CD4-positive, alpha-beta T cell treated with Interleukin-17A for 1 hour (primary cell): Measurements from ENCODE around the gene NPAS4.
"Not testable (repeated sequence)": the region's sequence is repeated elsewhere in the genome, so short reads cannot be mapped to it uniquely, and the experiment has no call there.

Experiments used
- DNase-seq: peaks from one replicate; pipeline ENCODE4 v3.0.0-alpha.2; 2020

NPAS4 gene

GRCh38 chr11:66418168-66418985 is 2.5 kb upstream of the NPAS4 start:
- DNase-seq, result peak; percentile 52

DNA sequence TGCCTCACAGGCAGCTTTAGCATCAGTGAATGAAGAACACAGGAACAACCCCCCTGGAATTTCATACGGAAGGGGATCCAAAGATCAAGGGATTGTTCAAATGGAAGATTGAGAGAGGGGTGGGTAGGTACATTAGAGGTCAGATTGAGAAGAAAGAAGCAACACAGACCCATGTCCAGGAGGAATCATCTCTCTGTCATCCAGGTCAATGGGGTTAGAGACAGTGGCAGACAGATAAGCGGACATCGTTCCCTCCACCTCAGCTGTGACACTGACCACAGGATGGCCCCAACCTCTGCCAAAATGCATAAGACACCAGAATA is 1.9 kb upstream of the NPAS4 start:
- DNase-seq, result no peak

- DNase-seq, result no peak
Measured at GRCh38 chr11:66419825-66420224, 1.0 kb upstream of the NPAS4 start.

DNA sequence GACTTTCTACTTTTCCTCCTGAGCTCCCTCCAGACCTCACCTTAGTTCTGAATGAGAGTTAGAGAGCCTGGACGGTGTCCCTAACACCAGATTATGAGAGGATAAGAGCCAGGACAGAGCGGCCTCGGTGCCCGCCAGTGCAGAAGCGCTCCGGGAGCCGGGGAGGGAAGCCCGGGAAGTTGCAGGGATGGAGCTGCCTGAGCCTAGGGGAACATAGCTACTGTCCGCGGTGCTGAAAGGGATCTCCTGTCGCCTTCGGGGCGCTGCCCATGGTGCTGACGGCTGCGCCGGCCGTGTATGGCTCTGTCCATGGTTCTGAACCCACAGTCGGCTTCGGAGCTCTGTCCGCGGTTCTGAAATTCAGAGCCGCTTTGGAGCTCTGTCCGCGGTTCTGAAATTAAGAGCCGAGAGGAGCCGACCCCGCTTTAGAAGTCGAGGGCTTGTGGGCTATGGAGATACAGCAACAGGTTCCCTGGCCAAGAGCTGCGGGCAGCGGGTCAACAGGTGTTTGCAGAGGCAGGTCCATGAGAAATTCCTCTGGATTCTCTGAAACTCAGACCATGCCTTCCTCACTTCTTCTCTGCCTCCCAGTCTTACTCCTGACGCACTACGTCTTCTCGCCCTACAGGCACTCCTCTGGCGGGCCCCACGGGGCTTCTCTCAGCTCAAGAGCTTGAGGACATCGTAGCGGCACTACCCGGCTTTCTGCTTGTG is 814 bp downstream of the NPAS4 start:
- DNase-seq, result peak; percentile 89

DNA sequence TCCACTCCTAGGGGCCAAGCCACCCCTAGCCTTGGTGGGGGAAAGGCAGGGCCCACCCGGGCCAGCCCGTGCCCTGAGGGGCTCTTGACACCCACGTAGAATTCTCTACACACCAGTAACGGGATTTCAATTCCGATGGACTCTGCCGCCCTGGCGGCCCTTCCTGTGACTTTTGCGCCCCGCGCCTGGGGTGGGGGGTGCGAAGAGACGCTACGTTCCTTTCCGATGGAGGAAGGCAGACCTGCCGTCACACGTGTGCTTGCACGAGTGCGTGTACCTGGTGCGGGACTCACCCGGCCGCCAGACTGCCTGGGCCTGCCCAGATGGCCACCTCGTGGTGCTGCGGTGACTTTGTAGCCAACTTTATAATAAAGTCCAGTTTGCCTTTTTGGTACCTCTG is 5.5 kb downstream of the NPAS4 start:
- DNase-seq, result no peak

- DNase-seq, result no peak
Measured at GRCh38 chr11:66428933-66429332, 8.1 kb downstream of the NPAS4 start.

GRCh38 chr11:66429983-66430602 is 9.3 kb downstream of the NPAS4 start:
- DNase-seq, result peak; percentile 76

DNA sequence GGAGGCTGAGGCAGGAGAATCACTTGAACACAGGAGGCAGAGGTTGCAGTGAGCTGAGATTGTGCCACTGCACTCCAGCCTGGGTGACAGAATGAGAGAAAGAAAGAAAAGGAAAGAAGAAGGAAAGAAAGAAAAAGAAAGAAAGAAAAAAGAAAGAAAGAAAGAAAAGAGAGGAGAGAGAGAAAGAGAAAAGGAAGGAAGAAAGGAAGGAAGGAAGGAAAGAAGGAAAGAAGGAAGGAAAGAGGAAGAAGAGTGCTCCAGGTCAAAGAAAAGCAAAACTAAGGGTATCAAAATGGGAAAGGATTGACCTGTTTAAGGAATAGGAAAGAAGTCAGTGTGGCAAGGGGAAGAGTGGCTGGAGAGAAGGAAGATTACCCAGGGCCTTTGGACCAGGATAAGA is 10.5 kb downstream of the NPAS4 start:
- not testable (repeated sequence) for DNase-seq

- not testable (repeated sequence) for DNase-seq
Measured at GRCh38 chr11:66431871-66432329, 11.1 kb downstream of the NPAS4 start.

- DNase-seq, result no peak
Measured at GRCh38 chr11:66432597-66432996, 11.8 kb downstream of the NPAS4 start.

DNA sequence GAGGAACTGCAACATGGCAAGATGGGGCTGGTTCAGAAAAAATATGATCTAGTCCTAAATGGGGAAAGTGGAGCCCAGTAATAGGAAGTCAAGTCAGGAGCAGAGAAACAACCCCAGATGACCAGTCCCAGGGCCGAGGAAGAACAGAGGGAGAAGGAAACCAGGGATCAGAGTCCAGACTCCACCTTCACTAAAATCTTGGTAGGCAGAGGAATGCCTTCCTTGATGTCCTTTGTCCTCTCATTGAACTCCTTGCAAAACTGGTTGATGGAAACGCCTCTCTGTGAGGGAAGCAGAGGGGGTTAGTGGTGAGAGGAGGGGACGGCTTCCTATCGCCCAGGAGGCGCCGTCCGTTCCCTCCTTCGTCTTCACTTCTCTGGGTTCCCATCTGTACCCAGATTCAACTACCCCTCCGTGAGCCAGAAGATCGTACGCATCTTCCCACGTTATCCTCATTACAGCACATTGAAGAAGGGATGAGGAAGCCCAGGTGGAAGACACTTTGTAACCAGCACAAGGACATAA is 17.2 kb downstream of the NPAS4 start:
- DNase-seq, result no peak

DNA sequence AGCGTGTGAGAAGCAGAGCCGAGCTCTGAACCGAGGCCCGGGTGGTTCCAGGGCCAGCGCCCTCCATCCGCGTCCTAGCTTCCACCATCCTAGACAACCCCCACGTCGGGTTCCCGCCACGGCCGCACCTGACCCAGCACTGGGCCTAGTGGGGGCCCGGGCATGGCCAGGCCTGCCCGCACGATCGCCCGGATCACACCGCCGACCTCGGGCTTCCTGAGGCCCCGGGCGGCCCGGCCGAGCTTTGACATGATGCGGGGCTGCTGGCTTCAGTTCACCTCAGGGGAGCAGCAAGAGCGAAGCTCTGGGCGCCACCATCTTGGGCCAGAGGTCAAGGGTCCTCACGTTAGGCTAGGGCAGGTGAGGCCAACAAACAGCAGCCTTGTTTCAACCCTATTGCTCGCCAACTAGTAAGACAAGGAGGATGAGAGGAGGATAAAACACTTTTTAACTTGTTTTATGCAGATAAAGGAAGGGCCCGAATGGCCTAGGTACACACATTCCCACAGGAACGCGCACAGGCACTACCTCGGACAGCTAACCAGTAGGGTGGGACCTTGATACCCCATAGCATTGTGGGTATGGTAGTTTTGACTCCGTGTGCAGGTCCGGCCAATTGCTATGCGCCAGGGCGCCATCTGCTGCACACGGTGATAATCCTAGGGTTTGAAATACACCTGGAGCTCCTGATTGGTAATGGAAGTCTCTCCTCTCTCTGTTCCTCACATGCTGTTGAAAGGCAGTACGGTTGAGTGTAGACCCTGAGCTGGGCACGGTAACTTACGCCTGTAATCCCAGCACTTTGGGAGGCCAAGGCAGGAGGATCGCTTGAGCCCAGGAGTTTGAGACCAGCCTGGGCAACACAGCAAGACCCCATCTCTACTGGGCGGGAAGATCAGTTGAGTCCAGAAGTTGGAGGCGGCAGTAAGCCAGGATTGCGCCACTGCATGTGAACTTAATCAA is 17.9 kb downstream of the NPAS4 start, which contains the start of gene MRPL11:
TSS of gene MRPL11 (minus strand) at position 345 of the 963 bp plus-strand sequence. CDS start at position 251, 94 bp downstream.
- DNase-seq, result peak; percentile 93

DNA sequence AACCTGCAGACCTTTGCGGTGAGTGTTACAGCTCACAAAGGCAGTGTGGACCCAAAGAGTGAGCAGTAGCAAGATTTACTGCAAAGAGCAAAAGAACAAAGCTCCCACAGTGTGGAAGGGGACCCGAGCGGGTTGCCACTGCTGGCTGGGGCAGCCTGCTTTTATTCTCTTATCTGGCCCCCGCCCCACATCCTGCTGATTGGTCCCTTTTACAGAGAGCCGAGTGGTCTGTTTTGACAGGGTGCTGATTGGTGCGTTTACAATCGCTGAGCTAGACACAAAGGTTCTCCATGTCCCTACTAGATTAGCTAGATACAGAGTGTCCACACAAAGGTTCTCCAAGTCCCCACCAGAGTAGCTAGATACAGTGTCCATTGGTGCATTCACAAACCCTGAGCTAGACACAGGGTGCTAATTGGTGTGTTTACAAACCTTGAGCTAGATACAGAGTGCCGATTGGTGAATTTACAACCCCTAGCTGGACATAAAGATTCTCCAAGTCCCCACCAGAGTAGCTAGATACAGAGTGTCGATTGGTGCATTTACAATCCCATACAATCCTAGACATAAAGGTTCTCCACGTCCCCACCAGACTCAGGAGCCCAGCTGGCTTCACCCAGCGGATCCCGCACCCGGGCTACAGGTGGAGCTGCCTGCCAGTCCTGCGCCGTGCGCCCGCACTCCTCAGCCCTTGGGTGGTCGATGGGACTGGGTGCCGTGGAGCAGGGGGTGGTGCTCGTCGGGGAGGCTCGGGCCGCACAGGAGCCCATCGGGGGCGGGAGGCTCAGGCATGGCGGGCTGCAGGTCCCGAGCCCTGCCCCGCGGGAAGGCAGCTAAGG is 19.5 kb downstream of the NPAS4 start:
- DNase-seq, result not testable (repeated sequence)

- DNase-seq, result not testable (repeated sequence)
Measured at GRCh38 chr11:66440940-66441282, 20.1 kb downstream of the NPAS4 start.

DNA sequence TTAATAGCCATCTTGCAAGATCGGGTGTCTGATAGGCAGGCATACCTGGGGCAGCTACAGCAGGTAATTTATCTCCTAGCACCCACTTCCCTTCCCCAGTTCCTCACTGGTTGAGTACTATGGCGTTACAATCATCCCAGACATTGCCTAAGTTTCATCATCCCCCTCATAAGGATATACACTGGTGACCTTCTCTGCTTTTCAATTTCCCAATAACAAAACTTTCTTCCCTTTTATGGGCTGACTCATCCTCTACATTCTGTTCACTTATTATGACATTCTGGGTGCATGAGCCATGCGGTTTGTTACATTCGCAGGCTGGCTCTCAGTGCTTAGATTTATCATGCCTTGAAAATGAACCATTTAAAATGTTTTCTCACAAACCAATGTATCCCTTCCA is 22.8 kb downstream of the NPAS4 start:
- no peak for DNase-seq

- DNase-seq, result no peak
Measured at GRCh38 chr11:66447012-66447411, 26.2 kb downstream of the NPAS4 start.

GRCh38 chr11:66448523-66448922 is 27.7 kb downstream of the NPAS4 start:
- no peak for DNase-seq

DNA sequence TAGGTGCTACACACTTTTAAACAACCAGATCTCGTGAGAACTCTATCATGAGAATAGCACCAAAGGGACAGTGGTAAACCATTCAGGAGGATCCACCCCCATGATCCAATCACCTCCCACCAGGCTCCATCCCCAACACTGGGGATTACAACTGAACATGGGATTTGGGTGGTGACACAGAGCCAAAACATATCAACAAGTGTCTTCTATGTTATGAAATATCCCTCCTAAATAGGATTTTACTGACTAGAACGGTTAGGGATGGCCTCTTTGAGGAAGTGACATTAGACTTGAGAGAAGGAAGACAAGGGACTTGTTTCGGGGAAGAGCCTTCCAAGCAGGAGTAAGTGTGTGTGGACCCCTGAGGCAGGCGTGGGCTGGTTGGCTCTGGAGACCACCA is 29.7 kb downstream of the NPAS4 start:
- DNase-seq, result no peak

GRCh38 chr11:66451663-66452062 is 30.8 kb downstream of the NPAS4 start:
- no peak for DNase-seq

- DNase-seq, result no peak
Measured at GRCh38 chr11:66454247-66454646, 33.4 kb downstream of the NPAS4 start.

DNA sequence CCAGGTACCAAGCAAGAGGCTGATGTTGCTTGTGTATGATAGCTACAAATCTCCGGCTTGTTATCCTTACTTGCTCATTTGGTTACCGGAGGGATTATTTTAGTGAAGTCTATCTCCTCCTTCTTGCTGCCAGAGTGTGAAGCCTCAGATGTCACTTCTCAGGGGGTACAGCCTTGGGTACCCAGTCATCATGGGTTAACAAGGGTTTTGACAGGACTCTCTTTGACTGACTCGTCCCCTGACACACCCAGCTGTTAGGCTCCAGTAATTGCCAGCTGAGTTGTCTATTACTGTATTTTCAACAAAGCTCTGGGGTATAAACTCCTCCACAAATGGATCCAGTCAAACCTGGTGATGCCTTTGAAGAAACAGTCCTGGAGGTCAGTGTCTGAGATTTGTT is 34.0 kb downstream of the NPAS4 start:
- DNase-seq, result no peak
